ENCODE measurements around the gene IDH3A. TPM values are rescaled to one million over a fixed set of nuclear protein-coding genes. Genes with fewer than 3 reads are reported as not detected.

The IDH3A gene
- total RNA-seq, 1 donor from 2014 or later = 71.6 TPM

GRCh38 chr15:78192826-78193594 is 43.8 kb downstream of the IDH3A start:
- no peak for TF ChIP-seq CTCF (IDR thresholded peaks at IDR 0.05)

GRCh38 chr15:78193731-78194567 is 44.8 kb downstream of the IDH3A start:
- peak; percentile 61 for DNase-seq

More at GRCh38 chr15:78192826-78193594, 43.8 kb downstream of the IDH3A start:
- DNase-seq (no peak), ATAC-seq (peak; percentile 5)
- H3K4me3 ChIP-seq = no peak overlapping the region
- H3K9me3 ChIP-seq = no peaks in the 10 kb centered on the region
- H3K36me3 ChIP-seq = no peaks in the 10 kb centered on the region
- no peaks in the 10 kb centered on the region for H3K27me3 ChIP-seq
- no peak overlapping the region for H3K27ac ChIP-seq
- intact Hi-C loops (cut with DNase I) = no loop called here
- H3K4me1 ChIP-seq = no peaks in the 10 kb centered on the region

GRCh38 chr15:78194568-78194925 is 45.4 kb downstream of the IDH3A start:
- no peak for DNase-seq
- H3K4me1 ChIP-seq = no peaks in the 10 kb centered on the region

More at GRCh38 chr15:78193731-78194567, 44.8 kb downstream of the IDH3A start:
- no peak for TF ChIP-seq CTCF (IDR thresholded peaks at IDR 0.05)
- intact Hi-C loops (cut with DNase I) = no loop called here
- no peaks in the 10 kb centered on the region for H3K4me1 ChIP-seq
- H3K9me3 ChIP-seq = no peaks in the 10 kb centered on the region
- no peak overlapping the region for H3K27ac ChIP-seq
- no peaks in the 10 kb centered on the region for H3K36me3 ChIP-seq
- no peaks in the 10 kb centered on the region for H3K27me3 ChIP-seq
- no peak overlapping the region for H3K4me3 ChIP-seq
- peak; percentile 8 for ATAC-seq

GRCh38 chr15:78195735-78196201 is 46.6 kb downstream of the IDH3A start:
- intact Hi-C loops (cut with DNase I) = no loop called here
- Histone ChIP-seq H3K36me3 (no peaks in the 10 kb centered on the region), H3K4me3 (no peak overlapping the region), H3K4me1 (no peaks in the 10 kb centered on the region), H3K9me3 (no peaks in the 10 kb centered on the region), H3K27me3 (no peaks in the 10 kb centered on the region), H3K27ac (no peak overlapping the region)
- peak; percentile 72 for TF ChIP-seq CTCF (IDR thresholded peaks at IDR 0.05)
- peak; percentile 89 for ATAC-seq
- DNase-seq = peak; percentile 69

More at GRCh38 chr15:78194568-78194925, 45.4 kb downstream of the IDH3A start:
- TF ChIP-seq CTCF (IDR thresholded peaks at IDR 0.05) = no peak
- no peaks in the 10 kb centered on the region for H3K9me3 ChIP-seq
- no peaks in the 10 kb centered on the region for H3K27me3 ChIP-seq
- ATAC-seq = no peak
- H3K36me3 ChIP-seq = no peaks in the 10 kb centered on the region
- no peak overlapping the region for H3K4me3 ChIP-seq
- no peak overlapping the region for H3K27ac ChIP-seq
- intact Hi-C loops (cut with DNase I) = no loop called here

- Histone ChIP-seq H3K27ac (no peak overlapping the region), H3K27me3 (no peaks in the 10 kb centered on the region), H3K4me1 (no peaks in the 10 kb centered on the region), H3K9me3 (no peaks in the 10 kb centered on the region), H3K36me3 (no peaks in the 10 kb centered on the region), H3K4me3 (no peak overlapping the region)
- intact Hi-C loops (cut with DNase I) = no loop called here
- TF ChIP-seq CTCF (IDR thresholded peaks at IDR 0.05) = no peak
- peak; percentile 5 for DNase-seq
- no peak for ATAC-seq
These were observed 48.5 kb downstream of the IDH3A start for GRCh38 chr15:78197632-78198031.
